ENCODE results near the gene UGT1A6.

GRCh38 chr2:233817995-233818638 lies 125.4 kb downstream of the UGT1A6 start:
- TF ChIP-seq CTCF (IDR thresholded peaks at IDR 0.05; ENCODE audit: insufficient read depth, low read length) (no peak), REST (IDR thresholded peaks at IDR 0.05; ENCODE audit: insufficient replicate concordance, low read depth) (no peak)
